AG09319 (cell line): ENCODE measurements around the gene NT5C2.
A peak's percentile ranks its signal among the peaks of the same experiment; 100 is the strongest.

ENCODE experiments used
- DNase-seq: peaks from one replicate; pipeline ENCODE4 v3.0.0-alpha.2; 2010; ENCODE audit warnings: low read depth; ENCODE audit errors: extremely low read depth
- CTCF ChIP-seq: IDR thresholded peaks from 2 replicates; pipeline ENCODE4 v1.5.1; 2011; ENCODE audit warnings: low read depth, mild to moderate bottlenecking, inconsistent platforms, low read length, moderate library complexity

Gene NT5C2

GRCh38 chr10:103204353-103205255 lies 11.5 kb upstream of the NT5C2 start:
- no peak for TF ChIP-seq CTCF
- DNase-seq, result peak; percentile 14

- DNase-seq, result no peak
- TF ChIP-seq CTCF, result no peak
These were observed 10.4 kb upstream of the NT5C2 start for GRCh38 chr10:103203466-103203865.

GRCh38 chr10:103202319-103202718 lies 9.2 kb upstream of the NT5C2 start:
- no peak for DNase-seq
- no peak for TF ChIP-seq CTCF

GRCh38 chr10:103199488-103199887 lies 6.4 kb upstream of the NT5C2 start:
- no peak for DNase-seq

GRCh38 chr10:103198648-103199047 lies 5.6 kb upstream of the NT5C2 start:
- no peak for TF ChIP-seq CTCF
- DNase-seq, result no peak

More at GRCh38 chr10:103199488-103199887, 6.4 kb upstream of the NT5C2 start:
- TF ChIP-seq CTCF, result no peak

- TF ChIP-seq CTCF, result no peak
- DNase-seq, result no peak
These were observed 4.8 kb upstream of the NT5C2 start for GRCh38 chr10:103197903-103198302.

- TF ChIP-seq CTCF, result no peak
- peak; percentile 11 for DNase-seq
These were observed 4.1 kb upstream of the NT5C2 start for GRCh38 chr10:103197174-103197573.
